Measurements from ENCODE around the gene PAQR7.
"Not testable (repeated sequence)": the region's sequence is repeated elsewhere in the genome, so short reads cannot be mapped to it uniquely, and the experiment has no call there.

The PAQR7 gene

DNA sequence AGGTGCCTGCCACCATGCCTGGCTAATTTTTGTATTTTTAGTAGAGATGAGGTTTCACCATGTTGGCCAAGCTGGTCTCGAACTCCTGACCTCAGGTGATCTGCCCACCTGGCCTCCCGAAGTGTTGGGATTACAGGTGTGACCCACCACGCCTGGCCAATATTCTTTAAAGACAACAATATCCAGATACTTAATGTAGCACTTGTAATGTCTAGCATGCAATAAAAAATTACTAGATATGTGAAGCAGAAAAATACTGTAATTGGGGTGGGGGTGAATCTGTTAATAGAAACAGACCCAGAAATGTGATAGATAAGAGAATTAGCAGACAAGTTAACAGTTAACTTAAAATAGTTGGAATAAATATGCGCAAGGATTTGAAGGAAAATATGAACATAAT lies 35.7 kb downstream of the PAQR7 start:
- H3K27me3 Mint-ChIP-seq, H3K4me1 Mint-ChIP-seq, H3K4me3 Mint-ChIP-seq, CTCF ChIA-PET, H3K9me3 Mint-ChIP-seq, H3K27ac Mint-ChIP-seq, DNase-seq: not testable (repeated sequence)
- H3K36me3 Mint-ChIP-seq = peaks cover 15% of the 10 kb centered on the region

GRCh38 chr1:25837262-25837875 lies 38.1 kb downstream of the PAQR7 start:
- Mint-ChIP-seq H3K36me3 (peaks cover 25% of the 10 kb centered on the region), H3K4me1 (peaks cover under 1% of the 10 kb centered on the region), H3K4me3 (no peak overlapping the region), H3K9me3 (no peaks in the 10 kb centered on the region), H3K27me3 (no peaks in the 10 kb centered on the region), H3K27ac (no peak overlapping the region)
- CTCF ChIA-PET = interaction anchor here (0.8 to 1.2 kb wide), 3 partner anchors 8 to 89 kb away, joined by 3 to 5 read pairs (median 3); no protein-coding TSS in a partner anchor
- no peak for DNase-seq

GRCh38 chr1:25836695-25837094 lies 38.8 kb downstream of the PAQR7 start:
- Mint-ChIP-seq H3K4me3 (no peak overlapping the region), H3K4me1 (peaks cover 8% of the 10 kb centered on the region), H3K27ac (no peak overlapping the region), H3K36me3 (peaks cover 28% of the 10 kb centered on the region), H3K27me3 (no peaks in the 10 kb centered on the region), H3K9me3 (no peaks in the 10 kb centered on the region)
- CTCF ChIA-PET = interaction anchor here (0.8 to 1.2 kb wide), 3 partner anchors 9 to 90 kb away, joined by 3 to 5 read pairs (median 3); no protein-coding TSS in a partner anchor
- no peak for DNase-seq

- no peaks in the 10 kb centered on the region for H3K27me3 Mint-ChIP-seq
These were observed 40.6 kb downstream of the PAQR7 start for GRCh38 chr1:25834894-25835293.

GRCh38 chr1:25833158-25833557 lies 42.4 kb downstream of the PAQR7 start:
- Mint-ChIP-seq H3K4me3 (no peak overlapping the region), H3K4me1 (peaks cover 12% of the 10 kb centered on the region), H3K27ac (peak overlapping the region; percentile 45)

More at GRCh38 chr1:25834894-25835293, 40.6 kb downstream of the PAQR7 start:
- DNase-seq = no peak
- H3K27ac Mint-ChIP-seq = no peak overlapping the region
- H3K4me1 Mint-ChIP-seq = peaks cover 12% of the 10 kb centered on the region
- no peak overlapping the region for H3K4me3 Mint-ChIP-seq
- H3K9me3 Mint-ChIP-seq = no peaks in the 10 kb centered on the region
- CTCF ChIA-PET = interaction anchor here (1.3 kb wide), 1 partner anchor 61 kb away, joined by 3 read pairs; no protein-coding TSS in a partner anchor
- peaks cover 44% of the 10 kb centered on the region for H3K36me3 Mint-ChIP-seq

DNA sequence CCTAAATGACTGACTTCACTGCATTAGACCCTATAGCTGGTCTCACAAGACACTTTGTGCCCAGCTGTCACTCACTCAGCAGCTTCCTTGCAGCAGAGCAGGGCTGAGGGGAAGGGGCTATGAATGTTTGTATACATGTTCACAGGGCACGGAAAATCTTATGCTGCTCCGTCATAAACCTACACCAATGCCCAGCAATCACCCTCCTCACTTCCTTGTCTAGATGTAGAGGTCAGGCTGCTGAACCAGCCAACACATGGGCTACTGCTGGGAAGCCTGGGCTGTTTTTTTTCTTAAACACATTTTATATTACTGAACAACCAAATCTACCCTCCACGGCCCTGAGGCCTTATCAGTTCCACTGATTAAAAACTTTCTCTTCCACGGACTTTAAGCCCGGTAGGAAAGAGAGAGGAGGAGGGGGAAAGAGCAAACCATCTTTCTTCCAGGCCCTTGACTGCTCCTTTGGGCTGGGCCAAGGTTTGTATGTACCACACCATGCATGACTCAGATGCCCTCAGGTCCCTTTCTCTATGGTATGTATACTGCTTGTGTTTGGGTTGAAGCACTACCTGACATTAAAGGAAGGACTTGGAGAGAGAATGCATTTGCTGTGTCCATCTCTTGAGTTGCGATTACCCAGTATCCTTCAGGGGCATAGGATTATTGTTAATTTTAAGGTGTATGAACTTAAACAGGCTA lies 43.0 kb downstream of the PAQR7 start:
- H3K27ac Mint-ChIP-seq = no peak overlapping the region
- H3K27me3 Mint-ChIP-seq = no peaks in the 10 kb centered on the region
- CTCF ChIA-PET = interaction anchor here (1.0 to 1.3 kb wide), 3 partner anchors 10 to 165 kb away, joined by 3 to 4 read pairs (median 3); no protein-coding TSS in a partner anchor
- no peak for DNase-seq
- peaks cover 12% of the 10 kb centered on the region for H3K4me1 Mint-ChIP-seq
- no peaks in the 10 kb centered on the region for H3K9me3 Mint-ChIP-seq
- H3K36me3 Mint-ChIP-seq = peaks cover 57% of the 10 kb centered on the region
- no peak overlapping the region for H3K4me3 Mint-ChIP-seq

More at GRCh38 chr1:25833158-25833557, 42.4 kb downstream of the PAQR7 start:
- no peaks in the 10 kb centered on the region for H3K9me3 Mint-ChIP-seq
- H3K36me3 Mint-ChIP-seq = peaks cover 53% of the 10 kb centered on the region
- CTCF ChIA-PET = interaction anchor here (1.2 kb wide), 1 partner anchor 9 kb away, joined by 3 read pairs; no protein-coding TSS in a partner anchor
- H3K27me3 Mint-ChIP-seq = no peaks in the 10 kb centered on the region
- no peak for DNase-seq

DNA sequence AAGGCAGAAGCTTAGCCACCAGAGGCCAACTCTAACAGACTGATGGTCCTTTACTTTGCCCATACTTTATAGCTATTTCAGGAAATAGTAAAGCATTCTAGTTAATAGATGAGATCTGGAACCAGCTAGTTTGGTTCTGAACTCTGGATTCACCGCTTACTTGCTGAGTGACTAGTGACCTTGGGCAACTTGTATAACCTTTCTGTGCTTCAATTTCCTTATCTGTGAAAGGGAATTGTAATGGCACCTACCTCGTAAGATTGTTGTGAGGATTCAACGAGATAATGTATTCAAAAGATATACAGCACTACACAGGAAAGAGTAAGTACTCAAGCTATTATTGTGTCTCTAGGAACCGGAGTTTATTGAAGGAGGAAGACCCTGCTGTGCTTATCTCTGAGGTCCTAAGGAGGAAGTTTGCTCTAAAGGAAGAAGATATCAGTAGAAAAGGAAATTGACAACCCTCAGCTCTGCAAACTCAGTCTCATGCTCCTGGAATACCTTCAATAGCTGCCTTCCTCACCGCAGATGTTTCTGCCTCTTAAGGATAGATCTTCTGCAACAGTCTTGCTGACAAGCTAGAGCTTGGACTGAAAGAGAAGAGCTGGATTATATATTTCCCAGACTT lies 43.8 kb downstream of the PAQR7 start:
- no peaks in the 10 kb centered on the region for H3K27me3 Mint-ChIP-seq
- H3K4me3 Mint-ChIP-seq = no peak overlapping the region
- peaks cover 58% of the 10 kb centered on the region for H3K36me3 Mint-ChIP-seq
- peaks cover 12% of the 10 kb centered on the region for H3K4me1 Mint-ChIP-seq
- CTCF ChIA-PET = interaction anchor here (1.0 to 1.3 kb wide), 2 partner anchors 11 to 165 kb away, joined by 3 to 4 read pairs; no protein-coding TSS in a partner anchor
- no peaks in the 10 kb centered on the region for H3K9me3 Mint-ChIP-seq
- H3K27ac Mint-ChIP-seq = peak overlapping the region; percentile 4
- DNase-seq = no peak

DNA sequence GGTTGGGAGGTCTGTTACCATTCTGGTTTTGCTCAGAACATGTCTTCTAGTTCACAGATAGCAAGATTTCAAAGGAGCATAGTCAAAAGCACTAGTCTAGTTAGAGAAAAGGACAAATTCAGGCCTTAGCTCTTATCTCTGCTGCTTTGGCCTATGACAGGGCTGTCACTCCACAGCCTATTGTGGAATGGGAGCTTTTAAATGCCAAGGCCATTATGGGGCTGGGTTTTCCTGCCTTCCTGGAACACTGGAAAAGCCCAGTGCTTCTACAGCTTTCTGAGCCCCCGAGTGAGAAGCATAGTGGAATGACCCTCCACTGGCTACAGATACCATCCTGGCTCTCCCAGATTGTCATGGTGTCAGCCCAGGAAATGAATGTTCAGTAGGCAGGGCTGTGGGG lies 46.5 kb downstream of the PAQR7 start:
- H3K27me3 Mint-ChIP-seq = no peaks in the 10 kb centered on the region
- H3K4me1 Mint-ChIP-seq = peaks cover 12% of the 10 kb centered on the region
- no peak for DNase-seq
- H3K4me3 Mint-ChIP-seq = no peak overlapping the region
- H3K9me3 Mint-ChIP-seq = no peaks in the 10 kb centered on the region
- H3K36me3 Mint-ChIP-seq = peaks cover 51% of the 10 kb centered on the region
- CTCF ChIA-PET = no interaction called here
- no peak overlapping the region for H3K27ac Mint-ChIP-seq

DNA sequence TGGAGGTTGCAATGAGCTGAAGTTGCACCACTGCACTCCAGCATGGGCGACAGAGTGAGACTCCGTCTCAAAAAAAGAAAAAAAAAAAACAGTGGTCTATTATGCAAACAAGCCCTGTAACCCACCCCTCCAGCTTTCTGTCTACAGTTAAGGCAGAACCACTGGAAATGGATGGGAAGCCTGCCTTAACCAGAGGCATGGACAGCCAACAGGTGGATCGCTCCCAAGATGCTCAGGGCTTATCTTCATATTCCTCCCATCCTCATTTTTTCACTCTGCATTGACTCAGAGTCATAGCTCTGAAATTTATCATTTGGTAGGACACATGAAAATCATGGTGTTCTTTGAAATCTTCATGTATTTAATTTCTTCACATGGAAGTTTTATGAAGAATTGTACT lies 47.0 kb downstream of the PAQR7 start:
- H3K4me1 Mint-ChIP-seq = peaks cover 13% of the 10 kb centered on the region
- peaks cover 53% of the 10 kb centered on the region for H3K36me3 Mint-ChIP-seq
- no peaks in the 10 kb centered on the region for H3K27me3 Mint-ChIP-seq
- no peak overlapping the region for H3K4me3 Mint-ChIP-seq
- CTCF ChIA-PET = no interaction called here
- no peak for DNase-seq
- H3K27ac Mint-ChIP-seq = no peak overlapping the region
- no peaks in the 10 kb centered on the region for H3K9me3 Mint-ChIP-seq

DNA sequence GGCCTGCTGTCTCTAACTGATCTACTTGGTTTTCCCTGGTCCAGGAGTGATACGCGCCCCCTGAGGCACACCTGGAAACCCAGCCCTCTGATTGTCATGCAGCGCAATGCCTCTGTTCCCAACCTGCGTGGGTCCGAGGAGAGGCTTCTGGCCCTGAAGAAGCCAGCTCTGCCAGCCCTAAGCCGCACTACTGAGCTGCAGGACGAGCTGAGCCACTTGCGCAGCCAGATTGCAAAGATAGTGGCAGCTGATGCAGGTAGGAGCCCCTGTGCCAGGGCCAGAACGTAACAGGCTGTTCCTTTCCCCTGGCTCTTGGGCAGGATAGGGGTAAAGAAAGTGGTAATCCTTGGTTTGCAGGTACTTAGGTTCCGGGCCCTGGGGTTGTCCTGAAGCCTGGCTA lies 48.9 kb downstream of the PAQR7 start:
- Mint-ChIP-seq H3K27ac (no peak overlapping the region), H3K36me3 (peaks cover 43% of the 10 kb centered on the region), H3K9me3 (no peaks in the 10 kb centered on the region), H3K4me1 (peaks cover 12% of the 10 kb centered on the region), H3K27me3 (no peaks in the 10 kb centered on the region), H3K4me3 (no peak overlapping the region)
- CTCF ChIA-PET = no interaction called here
- DNase-seq = no peak

- Mint-ChIP-seq H3K9me3 (no peaks in the 10 kb centered on the region), H3K27ac (no peak overlapping the region), H3K36me3 (peaks cover 39% of the 10 kb centered on the region), H3K27me3 (no peaks in the 10 kb centered on the region), H3K4me3 (no peak overlapping the region), H3K4me1 (peaks cover 19% of the 10 kb centered on the region)
- CTCF ChIA-PET = no interaction called here
- no peak for DNase-seq
These were observed 49.9 kb downstream of the PAQR7 start for GRCh38 chr1:25825605-25826004.

DNA sequence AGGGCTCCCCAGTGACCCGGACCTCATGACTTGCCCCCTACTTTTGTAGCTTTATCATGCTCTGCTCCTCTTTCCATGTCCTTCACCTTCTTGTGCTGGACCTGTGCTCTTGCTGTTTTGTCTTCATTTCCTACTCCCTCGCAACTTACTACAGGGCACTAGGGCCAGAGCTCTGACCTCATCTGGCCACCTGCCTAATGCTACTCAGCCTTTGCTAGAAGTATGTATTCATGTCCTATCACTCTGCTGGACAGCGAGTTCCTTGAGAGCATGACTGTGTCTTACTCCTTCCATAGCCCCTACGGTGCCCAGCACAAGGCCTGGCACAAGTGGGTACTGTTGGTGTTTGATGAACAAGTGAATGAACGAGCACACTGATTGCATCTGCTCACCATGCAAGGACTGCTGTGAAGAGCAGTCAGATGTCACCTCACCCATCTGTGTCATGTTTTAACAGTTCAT lies 53.8 kb downstream of the PAQR7 start:
- Mint-ChIP-seq H3K9me3 (no peaks in the 10 kb centered on the region), H3K27me3 (no peaks in the 10 kb centered on the region), H3K36me3 (peaks cover 18% of the 10 kb centered on the region), H3K4me3 (peak overlapping the region; percentile 95), H3K27ac (peak overlapping the region; percentile 94), H3K4me1 (peaks cover 47% of the 10 kb centered on the region)
- CTCF ChIA-PET = interaction anchor here (0.8 to 2.3 kb wide), 2 partner anchors 75 to 208 kb away, joined by 3 to 8 read pairs; no protein-coding TSS in a partner anchor
- DNase-seq = no peak

- Mint-ChIP-seq H3K4me1 (peaks cover 51% of the 10 kb centered on the region), H3K4me3 (peak overlapping the region; percentile 95)
These were observed 54.4 kb downstream of the PAQR7 start for GRCh38 chr1:25821112-25821476.

More at GRCh38 chr1:25821112-25821476, 54.4 kb downstream of the PAQR7 start:
- no peak for DNase-seq
- H3K27me3 Mint-ChIP-seq = no peaks in the 10 kb centered on the region
- H3K27ac Mint-ChIP-seq = peak overlapping the region; percentile 94
- H3K9me3 Mint-ChIP-seq = no peaks in the 10 kb centered on the region
- CTCF ChIA-PET = interaction anchor here (2.3 kb wide), 1 partner anchor 75 kb away, joined by 8 read pairs; no protein-coding TSS in a partner anchor
- peaks cover 15% of the 10 kb centered on the region for H3K36me3 Mint-ChIP-seq

All from activated naive CD4-positive, alpha-beta T cell treated with anti-CD3 and anti-CD28 coated beads, Interleukin-2, amount 10 ng/mL, durations not matched to agents 7 days and 5 days (primary cell).